K562 (cell line): ENCODE data around the gene ZNF32. TPM values are rescaled to one million over a fixed set of nuclear protein-coding genes. Genes with fewer than 3 reads are reported as not detected.
A peak's percentile ranks its signal among the peaks of the same experiment; 100 is the strongest.

Experiments
- COPS2 ChIP-seq: fragments of 450-650 bp; conservative IDR thresholded peaks from 2 replicates; pipeline ENCODE4 v1.6.1; 2016; ENCODE audit warnings: mild to moderate bottlenecking, moderate library complexity
- CREM ChIP-seq: IDR thresholded peaks from 2 replicates; pipeline ENCODE4 v1.6.1; 2014; ENCODE audit warnings: antibody characterized with exemption, low read depth
- MBD2 ChIP-seq: sonication (generic); IDR thresholded peaks from 2 replicates; pipeline ENCODE4 v1.6.1; 2016; ENCODE audit warnings: low read depth, borderline replicate concordance
- NEUROD1 ChIP-seq: fragments of 150-350 bp; IDR thresholded peaks from 2 replicates; pipeline ENCODE4 v1.6.1; 2014; ENCODE audit warnings: borderline replicate concordance, low read length, low read depth; ENCODE audit not compliant: partially characterized antibody
- NFYB ChIP-seq: IDR thresholded peaks from 2 replicates; pipeline ENCODE4 v1.6.1; 2011; ENCODE audit warnings: mild to moderate bottlenecking, moderate library complexity; ENCODE audit not compliant: insufficient read length; ENCODE audit errors: extremely low read depth
- NR1H2 ChIP-seq: sonication (generic); formaldehyde crosslinking; IDR thresholded peaks from 2 replicates; pipeline ENCODE4 v1.4.0; 2020; ENCODE audit warnings: mild to moderate bottlenecking, missing genetic modification reagents
- RBM34 ChIP-seq: fragments of 200-400 bp; formaldehyde crosslinking; IDR thresholded peaks from 2 replicates; pipeline ENCODE4 v1.6.1; 2018; ENCODE audit warnings: low read length, borderline replicate concordance; ENCODE audit not compliant: insufficient read depth
- SAP30 ChIP-seq: fragments of 200-600 bp; sonication (generic); IDR thresholded peaks from 2 replicates; pipeline ENCODE4 v1.6.1; 2012; ENCODE audit warnings: borderline replicate concordance, low read depth, mild to moderate bottlenecking, moderate library complexity, low read length, control low read depth, inconsistent platforms; ENCODE audit not compliant: insufficient read depth, poor library complexity, severe bottlenecking
- ZBTB11 ChIP-seq, 3 experiments: fragments of 200-800 bp in 1 of 3; fragments of 250-450 bp in 1 of 3; fragments of 450-650 bp in 1 of 3; sonication (Bioruptor Pico) in 1 of 3; sonication (Bioruptor generic) in 1 of 3; formaldehyde crosslinking in 1 of 3; IDR thresholded peaks; 2 replicates each; pipeline versions ENCODE4 v1.6.1 to v1.8.0; 2016 to 2022; ENCODE audit warnings: mild to moderate bottlenecking in 2 of 3, missing genetic modification characterization in 2 of 3, missing compliant biosample characterization in 1 of 3, moderate library complexity in 1 of 3
- ZNF224 ChIP-seq: sonication (generic); formaldehyde crosslinking; IDR thresholded peaks from 2 replicates; pipeline ENCODE4 v1.8.0; 2022; ENCODE audit warnings: mild to moderate bottlenecking, missing genetic modification reagents
- ZNF263 ChIP-seq: sonication (generic); formaldehyde crosslinking; IDR thresholded peaks from 2 replicates; pipeline ENCODE4 v1.8.0; 2022; ENCODE audit warnings: mild to moderate bottlenecking, missing genetic modification reagents, borderline replicate concordance
- polyA plus RNA-seq, 8 experiments: library from polyadenylated mRNA; depleted of rRNA in 4 of 8; stranded (reverse) in 5 of 8; unstranded in 3 of 8; fragments of >200 nt; fragmentation: Nextera tagmentation in 2 of 8; fragmentation: Illumina TruSeq in 1 of 8; extraction: Ambion mirVana in 2 of 8; extraction: Trizol in 1 of 8; gene quantifications; 2 replicates each; pipeline versions ENCODE4 v1.2.1 to v1.2.3, GENCODE V29; 2011 to 2014; ENCODE audit warnings: inconsistent platforms in 1 of 8, missing spikeins in 1 of 8
- total RNA-seq, 7 experiments: library from RNA; depleted of rRNA in 6 of 7; stranded (reverse); fragments of >200 nt in 6 of 7; fragmentation: Illumina TruSeq in 2 of 7; extraction: Trizol in 2 of 7; gene quantifications; 2 replicates each; pipeline versions ENCODE4 v1.2.1 to v1.2.3, GENCODE V29; 2011 to 2021; ENCODE audit warnings: low replicate concordance in 1 of 7

The ZNF32 gene
- total and polyA plus RNA-seq, 9 of the 15 experiments (the other 6 are each of a cell fraction or from before 2014, with no cell fraction given), result 17.3 to 57.0 (median 26.3) TPM

DNA sequence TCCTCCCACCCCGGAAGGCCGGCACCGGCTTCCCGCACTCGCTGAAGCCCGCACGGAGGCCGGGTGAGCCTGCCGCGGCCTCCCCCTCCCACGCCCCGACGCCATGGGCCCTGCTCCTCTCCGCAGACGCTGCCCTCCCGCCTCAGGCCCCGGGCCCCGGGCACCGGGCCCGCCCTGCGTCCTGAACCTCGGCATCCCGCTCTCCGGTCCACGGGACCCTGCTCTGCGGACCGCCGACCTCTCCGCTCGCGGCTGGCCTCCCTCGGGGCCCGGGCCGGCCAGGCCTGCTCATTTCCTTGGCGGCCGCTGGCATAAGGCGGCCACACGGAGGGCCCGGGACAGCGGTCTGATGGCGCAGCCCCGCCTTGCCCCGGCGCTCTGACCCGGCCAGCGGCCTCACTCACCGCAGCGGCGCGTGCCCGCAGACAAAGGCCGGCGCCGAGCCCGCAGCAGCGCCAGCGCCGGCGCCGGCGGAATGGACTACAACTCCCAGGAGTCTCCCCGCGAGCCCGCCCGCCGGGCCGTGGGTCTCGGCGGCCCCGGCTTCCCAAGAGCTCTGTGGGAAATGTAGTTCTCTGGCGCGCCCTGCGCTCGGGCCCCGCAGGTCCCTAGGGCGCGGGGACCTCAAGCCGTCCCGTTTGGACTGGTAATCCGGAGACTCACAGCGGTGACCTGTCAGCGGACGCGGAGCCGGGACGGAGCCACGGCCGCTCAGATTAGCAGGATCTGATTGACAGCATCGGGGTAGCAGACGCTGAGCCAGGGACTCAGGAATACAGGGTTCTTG is at the start of gene ZNF32 (continued):
- TF ChIP-seq COPS2 (no peak), RBM34 (0 out of 2 replicates have a peak, but pooled peaks have one; percentile 35), NFYB (no peak), CREM (peak; percentile 46; the same call in 1 of the 2 replicates), SAP30 (peak; percentile 43), ZNF224 (CRISPR knock-in tag) (no peak), ZBTB11 (CRISPR knock-in tag; IDR thresholded peaks at IDR 0.05) (peak in 1 of 3 experiments; percentile 83; a peak in 2 of 6 replicates), ZNF263 (CRISPR knock-in tag) (no peak), NR1H2 (CRISPR knock-in tag) (0 out of 2 replicates have a peak, but pooled peaks have one; percentile 21), NEUROD1 (peak; percentile 8), MBD2 (peak; percentile 69; the same call in 1 of the 2 replicates)
